HG02884 (cell line): ENCODE results near the gene NEAT1.

ENCODE experiments used
- ATAC-seq: cut with Tn5 transposase; IDR thresholded peaks from one replicate; pipeline ENCODE4 v1.9.1; 2021; ENCODE audit warnings: mild to moderate bottlenecking, moderate library complexity; ENCODE audit not compliant: unreplicated experiment

NEAT1 gene

DNA sequence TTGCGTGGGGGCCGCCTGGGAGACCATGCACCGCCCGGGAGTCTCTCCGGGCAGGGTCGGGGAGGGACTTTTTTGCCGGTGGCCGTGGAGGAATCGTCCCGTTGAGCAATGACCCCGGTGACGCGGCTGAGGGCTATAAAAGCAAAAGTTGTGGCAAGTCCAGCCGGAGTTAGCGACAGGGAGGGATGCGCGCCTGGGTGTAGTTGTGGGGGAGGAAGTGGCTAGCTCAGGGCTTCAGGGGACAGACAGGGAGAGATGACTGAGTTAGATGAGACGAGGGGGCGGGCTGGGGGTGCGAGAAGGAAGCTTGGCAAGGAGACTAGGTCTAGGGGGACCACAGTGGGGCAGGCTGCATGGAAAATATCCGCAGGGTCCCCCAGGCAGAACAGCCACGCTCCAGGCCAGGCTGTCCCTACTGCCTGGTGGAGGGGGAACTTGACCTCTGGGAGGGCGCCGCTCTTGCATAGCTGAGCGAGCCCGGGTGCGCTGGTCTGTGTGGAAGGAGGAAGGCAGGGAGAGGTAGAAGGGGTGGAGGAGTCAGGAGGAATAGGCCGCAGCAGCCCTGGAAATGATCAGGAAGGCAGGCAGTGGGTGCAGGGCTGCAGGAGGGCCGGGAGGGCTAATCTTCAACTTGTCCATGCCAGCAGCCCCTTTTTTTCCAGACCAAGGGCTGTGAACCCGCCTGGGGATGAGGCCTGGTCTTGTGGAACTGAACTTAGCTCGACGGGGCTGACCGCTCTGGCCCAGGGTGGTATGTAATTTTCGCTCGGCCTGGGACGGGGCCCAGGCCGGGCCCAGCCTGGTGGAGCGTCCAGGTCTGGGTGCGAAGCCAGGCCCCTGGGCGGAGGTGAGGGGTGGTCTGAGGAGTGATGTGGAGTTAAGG lies at the start of gene NEAT1:
Gene NEAT1 (plus strand): TSS at position 166 of the 883 bp plus-strand sequence.
- ATAC-seq: no peak

DNA sequence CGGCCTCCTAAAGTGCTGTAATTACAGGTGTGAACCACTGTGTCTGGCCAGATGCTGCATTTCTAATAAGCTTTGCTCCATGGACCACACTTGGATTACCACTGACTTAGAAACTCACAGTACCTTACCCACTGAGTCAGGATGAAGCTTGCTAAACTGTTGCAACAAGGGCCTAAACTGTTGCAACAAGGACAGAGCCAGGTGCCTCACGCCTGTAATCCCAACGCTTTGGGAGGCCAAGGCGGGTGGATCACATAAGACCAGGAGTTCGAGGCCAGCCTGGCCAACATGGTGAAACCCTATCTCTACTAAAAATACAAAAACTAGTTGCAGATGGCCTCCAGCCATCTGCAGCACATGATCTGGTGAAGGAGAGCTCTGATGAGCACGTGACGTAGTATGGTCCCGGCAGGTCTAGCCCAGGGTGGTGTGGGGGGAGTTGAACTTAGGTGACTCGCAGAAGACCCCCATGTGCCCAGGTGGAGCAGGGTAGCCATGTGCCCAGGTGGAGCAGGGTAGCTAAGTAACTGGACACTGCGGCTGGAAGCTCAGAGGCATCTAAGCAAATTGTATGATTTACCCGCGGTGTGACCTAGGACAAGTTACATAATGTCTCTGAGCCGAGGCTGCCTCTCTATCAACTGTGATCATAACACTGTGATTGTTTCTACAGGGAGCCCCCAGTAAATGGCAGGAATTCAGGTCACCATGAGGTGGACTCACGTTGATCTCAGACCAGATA lies 48.6 kb upstream of the NEAT1 start:
- ATAC-seq: no peak

GRCh38 chr11:65375012-65375411 lies 47.6 kb upstream of the NEAT1 start:
- ATAC-seq: no peak

DNA sequence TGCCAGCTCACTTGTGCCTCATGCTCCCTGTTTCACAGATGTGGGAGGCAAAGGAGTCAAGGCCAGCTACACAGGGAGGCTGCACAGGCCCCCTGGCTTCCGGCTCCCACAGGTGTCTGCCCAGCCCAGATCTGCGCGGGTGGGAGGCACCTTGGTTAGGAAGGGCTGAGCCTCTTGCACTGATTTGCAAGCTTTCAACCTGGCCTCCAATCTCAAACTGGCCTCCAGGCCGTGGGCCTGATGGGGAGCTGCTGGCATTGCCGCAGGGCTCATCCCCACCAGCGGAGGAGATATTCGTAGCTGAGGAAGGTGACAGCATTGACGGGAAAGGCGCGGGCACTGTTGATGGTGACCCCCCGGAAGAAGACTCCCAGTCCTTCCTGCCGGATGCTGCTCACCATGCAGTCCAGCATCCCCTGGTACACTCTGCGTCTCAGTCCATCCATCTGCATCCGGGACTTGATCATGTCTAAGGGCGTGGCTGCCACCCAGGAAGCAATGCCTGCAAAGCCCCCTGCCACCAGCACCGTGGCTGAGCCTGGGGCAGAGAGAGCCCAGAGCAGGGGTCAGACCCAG lies 46.4 kb upstream of the NEAT1 start:
- no peak for ATAC-seq

- no peak for ATAC-seq
Measured at GRCh38 chr11:65377036-65377435, 45.6 kb upstream of the NEAT1 start.

- no peak for ATAC-seq
Measured at GRCh38 chr11:65377777-65378176, 44.8 kb upstream of the NEAT1 start.

GRCh38 chr11:65378208-65378927 lies 44.2 kb upstream of the NEAT1 start:
- no peak for ATAC-seq

- no peak for ATAC-seq
Measured at GRCh38 chr11:65378928-65379638, 43.5 kb upstream of the NEAT1 start.

DNA sequence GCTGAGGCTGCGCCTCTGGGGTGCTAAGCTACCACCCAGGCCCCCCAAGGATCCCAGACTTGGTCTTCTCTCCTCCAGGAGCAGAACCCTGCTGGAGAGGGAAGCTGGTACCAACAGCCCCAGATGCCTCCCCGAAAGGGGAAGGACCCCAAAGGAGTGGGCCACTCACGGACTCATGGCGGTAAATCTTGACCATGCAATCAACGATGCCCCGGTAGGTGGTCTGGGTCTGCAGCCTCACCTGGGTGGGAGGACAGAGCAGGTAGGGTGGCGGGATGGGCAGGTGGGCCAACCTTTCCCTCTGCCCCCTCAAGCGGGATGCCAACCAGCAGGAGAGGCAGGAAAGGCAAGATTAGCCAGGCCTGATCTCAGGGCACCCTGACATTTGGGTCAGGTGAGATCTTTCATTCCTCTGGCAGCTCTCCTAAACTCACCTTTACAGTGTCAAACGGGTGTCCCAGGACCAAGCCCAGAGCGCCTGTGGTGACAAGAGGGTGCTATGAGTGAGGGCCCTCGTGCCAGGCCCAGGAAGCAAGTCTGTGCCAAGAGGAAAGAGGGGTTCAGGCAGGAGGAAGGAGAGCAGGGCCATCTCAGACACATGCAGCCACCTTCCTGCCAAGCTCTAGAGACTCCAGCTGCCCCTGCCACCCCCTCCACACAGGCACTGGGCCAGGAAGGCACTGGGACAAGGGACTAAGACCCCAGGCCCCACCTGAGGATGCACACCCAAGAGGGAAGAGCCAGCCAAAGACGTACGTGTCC lies 42.7 kb upstream of the NEAT1 start:
- ATAC-seq: no peak

- no peak for ATAC-seq
Measured at GRCh38 chr11:65380460-65381119, 42.0 kb upstream of the NEAT1 start.

- no peak for ATAC-seq
Measured at GRCh38 chr11:65381716-65382032, 40.9 kb upstream of the NEAT1 start.

GRCh38 chr11:65382033-65382803 lies 40.4 kb upstream of the NEAT1 start, which contains the start of gene SLC25A45:
Gene SLC25A45, minus strand, starts transcription at chr11:65382646. Its CDS starts 695 bp downstream, at chr11:65381951.
- peak; percentile 55 for ATAC-seq

- ATAC-seq: no peak
Measured at GRCh38 chr11:65382804-65383368, 39.7 kb upstream of the NEAT1 start.

DNA sequence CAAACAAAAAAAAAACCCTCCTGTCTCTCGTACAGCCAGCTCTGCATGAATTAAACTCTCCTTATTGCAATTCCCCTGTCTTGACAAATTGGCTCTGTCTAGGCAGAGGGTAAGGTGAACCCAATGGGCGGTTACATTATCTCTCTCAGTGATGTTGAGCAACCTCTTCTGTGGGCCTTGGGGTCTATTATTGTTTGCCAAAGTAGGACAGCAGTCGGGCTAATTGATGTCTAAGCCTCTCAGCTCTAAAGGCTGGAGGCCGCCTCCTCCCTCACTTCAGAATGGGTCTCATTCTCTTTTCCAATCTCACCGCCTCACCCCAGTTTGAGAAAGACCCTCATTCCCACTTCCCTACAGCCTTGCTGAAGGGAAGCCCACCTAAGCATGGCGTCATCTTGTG lies 38.8 kb upstream of the NEAT1 start:
- ATAC-seq: no peak

GRCh38 chr11:65384301-65384889 lies 38.2 kb upstream of the NEAT1 start:
- ATAC-seq: no peak

GRCh38 chr11:65386307-65387140 lies 36.1 kb upstream of the NEAT1 start, which contains the start of gene FRMD8:
Gene FRMD8, plus strand, starts transcription at chr11:65386637. Its CDS starts 400 bp downstream, at chr11:65387037.
- ATAC-seq: no peak

GRCh38 chr11:65388731-65389130 lies 33.9 kb upstream of the NEAT1 start:
- no peak for ATAC-seq
